Measurements from ENCODE around the gene TMEM140. TPM values are rescaled to one million over a fixed set of nuclear protein-coding genes. Genes with fewer than 3 reads are reported as not detected.

The TMEM140 gene
- polyA plus RNA-seq, 3 donors, result 23.8 to 27.2 (median 26.4) TPM

DNA sequence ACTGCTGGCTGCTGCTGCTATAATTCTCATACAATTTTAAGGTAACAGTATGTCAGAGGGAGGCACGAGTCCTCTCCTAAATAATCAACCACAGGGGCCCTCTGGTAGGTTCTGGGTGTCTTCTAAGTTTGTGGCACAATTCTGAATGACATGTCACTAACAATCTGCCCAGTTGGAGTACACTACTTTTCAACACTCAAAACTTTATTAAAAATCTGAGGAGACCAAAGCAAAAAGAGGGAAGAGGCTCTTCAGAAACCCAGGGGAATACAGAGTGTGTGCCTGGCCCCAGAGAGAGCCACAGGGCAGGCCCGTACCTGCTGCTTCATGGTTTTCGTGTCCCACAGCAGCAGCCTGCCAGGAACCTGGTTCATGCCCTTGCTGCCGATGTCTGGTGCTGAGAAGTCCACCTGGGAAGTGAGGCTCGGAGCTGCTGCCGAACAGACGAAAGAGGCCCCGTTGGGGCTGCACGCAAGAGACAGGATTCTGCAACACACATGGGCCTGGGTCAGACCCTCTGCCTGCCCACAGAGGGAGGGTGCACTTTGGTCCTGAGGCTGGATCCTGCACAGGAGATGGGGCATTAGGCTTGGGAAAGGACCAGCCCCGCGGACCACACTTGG is 45.2 kb downstream of the TMEM140 start:
- DNase-seq (ENCODE audit: low read depth in 3 of 3, low spot score in 2 of 3), result no peak

DNA sequence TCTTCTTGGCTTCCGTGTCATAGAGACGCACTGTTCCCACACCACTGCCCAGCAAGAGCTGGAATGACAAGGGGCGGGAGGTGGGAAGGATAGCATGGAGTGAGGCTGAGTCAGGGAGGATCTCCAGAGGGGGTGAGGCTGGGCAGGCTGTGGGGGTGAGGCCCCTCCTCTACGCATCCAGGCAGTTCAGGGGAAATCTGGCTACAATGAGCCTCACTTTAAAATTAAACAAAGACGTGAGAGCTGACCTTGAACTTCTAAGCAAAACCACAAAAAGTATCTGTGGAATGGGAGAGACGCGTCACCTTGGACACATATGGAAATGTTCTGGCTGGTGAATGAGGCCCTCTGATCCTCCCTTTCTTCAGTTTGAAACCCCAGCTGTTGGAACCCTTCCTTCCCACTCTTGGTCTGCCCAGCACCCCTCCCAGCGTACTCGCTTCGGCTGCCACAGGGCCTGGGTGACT is 45.8 kb downstream of the TMEM140 start:
- DNase-seq (ENCODE audit: low read depth in 3 of 3, low spot score in 2 of 3), result no peak

DNA sequence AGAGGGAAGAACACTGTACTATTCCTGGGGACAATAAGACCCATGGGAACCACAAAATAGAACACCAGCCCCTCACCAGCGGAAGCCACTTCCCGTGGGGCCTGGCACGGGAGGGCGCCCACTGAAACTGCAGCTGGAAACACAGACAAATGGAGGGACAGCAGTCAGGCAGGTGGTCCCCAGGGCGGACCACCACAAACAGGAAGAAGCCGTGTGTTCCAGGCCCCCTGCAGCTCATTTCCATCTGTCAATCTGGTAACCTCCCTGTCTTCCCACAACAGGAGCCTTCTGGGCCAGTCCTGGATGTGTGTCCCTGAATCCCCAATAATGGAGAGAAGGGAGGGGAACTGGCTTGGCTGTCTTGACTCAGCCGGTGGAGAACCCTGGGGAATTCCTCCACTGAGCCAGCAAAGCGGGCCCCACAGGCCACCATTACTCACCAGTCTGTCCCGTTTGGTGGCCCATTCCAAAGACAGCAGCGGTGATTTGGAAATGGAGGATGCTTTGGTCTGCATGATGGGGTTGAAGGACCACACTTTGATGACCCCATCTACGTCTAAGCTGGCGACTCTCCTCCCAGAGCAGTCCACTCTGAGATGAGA is 46.7 kb downstream of the TMEM140 start:
- DNase-seq (ENCODE audit: low read depth in 3 of 3, low spot score in 2 of 3), result no peak

DNA sequence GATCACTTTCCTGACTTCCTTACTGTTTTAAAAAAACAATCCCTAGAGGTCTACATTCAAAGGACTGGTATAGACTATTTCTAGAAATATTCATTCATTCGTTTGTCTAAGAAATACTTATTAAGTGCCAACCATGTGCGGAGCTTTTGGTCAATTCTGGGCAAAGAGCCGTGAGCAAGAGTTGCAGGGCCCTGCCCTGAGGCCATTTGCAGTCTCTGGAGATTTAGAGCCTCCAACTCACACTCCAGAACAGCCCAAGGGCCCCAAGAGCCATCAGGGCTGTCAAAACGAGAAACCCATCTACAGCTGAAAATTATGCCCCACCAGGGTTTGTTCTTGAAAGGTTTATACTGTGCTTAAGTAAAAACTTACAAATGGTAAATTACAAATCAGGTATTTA is 47.3 kb downstream of the TMEM140 start:
- DNase-seq (ENCODE audit: low read depth in 3 of 3, low spot score in 2 of 3), result no peak

DNA sequence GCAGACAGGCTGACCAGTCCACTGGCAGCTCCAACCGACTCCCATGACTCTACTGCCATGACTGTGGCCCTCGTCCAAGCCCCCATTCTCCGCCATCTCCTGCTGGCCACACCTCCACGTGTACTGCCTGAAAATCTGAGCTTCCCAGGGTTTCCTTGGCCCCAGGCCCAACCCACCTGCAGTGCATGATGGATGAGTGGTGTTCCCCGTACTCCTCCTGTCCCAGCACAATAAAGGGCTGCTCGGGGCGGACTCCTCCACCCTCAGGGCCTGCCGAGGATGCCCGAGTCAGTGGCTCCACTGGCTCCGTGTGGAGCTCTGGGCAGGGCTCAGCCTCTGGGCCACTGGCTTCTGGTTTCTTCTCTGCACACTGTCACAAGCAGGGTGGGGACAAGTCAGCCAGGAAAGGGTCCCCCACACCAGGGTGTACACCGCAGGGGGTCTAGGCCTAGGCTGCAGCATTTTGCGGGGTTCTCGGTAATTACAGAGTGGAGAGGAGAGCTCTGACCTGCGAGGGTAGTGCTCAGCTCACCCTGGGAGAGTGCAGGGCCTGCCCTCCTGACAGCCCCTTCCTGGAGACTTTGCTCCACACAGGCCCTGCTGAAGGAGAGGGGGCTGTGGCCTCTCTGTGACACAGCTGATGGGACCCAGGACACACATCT is 48.2 kb downstream of the TMEM140 start:
- no peak for DNase-seq (ENCODE audit: low read depth in 3 of 3, low spot score in 2 of 3)

DNA sequence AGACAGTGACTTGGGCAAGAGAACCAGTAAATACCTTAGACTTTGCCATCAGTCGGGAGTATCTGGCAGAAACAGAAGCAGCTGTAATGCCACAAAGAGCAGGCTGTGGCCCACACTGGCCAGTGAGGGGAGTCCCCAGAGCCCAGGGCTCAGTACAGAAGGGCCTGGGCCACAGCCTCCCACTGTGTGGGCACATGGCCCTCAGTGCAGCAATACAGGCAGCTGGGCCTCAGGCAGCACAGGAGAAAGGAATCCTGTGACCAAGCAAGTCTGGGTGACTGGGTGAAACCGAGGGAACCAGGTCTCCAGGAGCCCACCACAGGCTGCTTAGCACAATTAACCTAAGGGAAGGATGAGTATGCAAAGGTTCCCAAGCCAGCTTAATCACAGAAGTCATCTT is 49.5 kb downstream of the TMEM140 start:
- no peak for DNase-seq (ENCODE audit: low read depth in 3 of 3, low spot score in 2 of 3)

DNA sequence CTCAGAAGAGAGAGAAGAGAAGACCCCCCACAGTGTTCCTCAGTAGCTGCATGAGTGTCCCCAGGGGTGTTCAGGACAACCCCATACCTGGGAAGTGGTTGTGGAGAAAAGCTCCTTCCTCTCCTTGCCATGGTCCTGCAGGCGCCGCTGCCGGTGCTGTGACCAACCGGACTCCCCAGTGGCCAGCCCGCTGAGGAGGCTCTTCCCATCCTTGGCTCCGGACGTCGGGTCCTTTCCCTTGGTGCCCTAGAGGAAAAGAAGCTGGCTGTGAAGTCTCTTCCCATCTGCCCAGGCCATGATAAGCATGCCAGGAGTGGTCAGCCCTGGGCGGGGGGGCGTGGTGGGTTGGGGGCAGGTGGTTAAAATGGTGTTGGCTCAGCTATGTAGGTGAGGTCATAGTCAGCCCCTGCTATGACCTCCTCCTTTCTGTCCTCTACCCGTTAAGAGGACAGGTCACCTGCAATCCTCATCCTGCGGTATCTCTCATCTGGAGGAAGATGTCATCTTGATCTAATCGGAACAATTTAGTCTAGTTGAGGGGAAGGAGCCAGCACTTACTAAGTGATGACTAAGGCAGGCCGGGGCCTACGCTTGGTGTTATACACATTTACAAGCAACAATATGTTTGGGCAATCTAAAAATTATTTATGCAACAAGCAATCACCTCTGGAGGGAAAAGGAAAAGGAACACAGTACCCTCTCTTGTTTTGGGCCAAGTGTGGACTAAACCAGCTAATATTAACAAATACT is 50.2 kb downstream of the TMEM140 start:
- DNase-seq (ENCODE audit: low read depth in 3 of 3, low spot score in 2 of 3), result no peak

DNA sequence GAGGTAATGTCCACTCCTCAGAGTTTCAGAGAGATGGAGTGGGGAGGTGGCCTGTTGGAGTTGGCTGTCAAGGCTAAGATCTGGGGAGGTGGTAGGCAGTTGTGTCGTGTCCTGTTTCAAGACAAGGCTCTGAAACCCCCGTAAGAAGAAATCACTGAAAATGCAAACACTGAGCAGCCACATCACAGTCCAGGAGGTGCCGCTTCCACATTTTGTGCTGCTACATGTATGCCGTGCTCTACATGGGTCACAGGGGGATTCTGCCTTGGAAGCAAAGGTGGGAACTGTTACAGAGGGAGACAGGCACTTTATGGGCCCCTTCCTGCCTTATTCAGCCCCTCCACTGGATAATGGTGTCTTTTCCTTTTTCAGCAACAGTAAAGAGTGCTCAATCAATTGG is 51.6 kb downstream of the TMEM140 start:
- no peak for DNase-seq (ENCODE audit: low read depth in 3 of 3, low spot score in 2 of 3)

DNA sequence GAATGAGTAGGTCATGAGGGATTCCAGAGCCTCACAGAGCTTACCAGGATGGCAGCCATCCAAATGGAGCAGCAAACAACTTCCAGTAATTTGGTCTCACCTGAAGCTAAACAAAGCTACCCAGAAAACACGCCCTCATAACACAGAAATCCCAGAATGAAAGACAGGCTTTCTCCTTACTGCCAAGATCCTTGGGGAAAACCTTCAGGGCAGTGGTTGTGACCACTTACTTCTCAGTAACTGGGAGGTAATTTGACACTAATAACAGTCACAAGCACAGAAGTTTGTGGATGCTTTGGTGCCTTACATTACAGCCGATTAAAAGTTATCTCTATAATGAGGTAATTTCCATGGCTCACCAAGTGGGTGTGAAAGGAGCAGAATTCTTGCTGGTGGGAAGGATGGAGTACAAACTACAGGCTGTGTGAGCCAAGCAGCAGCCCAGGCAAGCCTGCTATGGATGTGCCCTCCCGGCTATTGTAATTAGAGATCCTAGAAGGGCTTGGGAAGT is 53.0 kb downstream of the TMEM140 start:
- no peak for DNase-seq (ENCODE audit: low read depth in 3 of 3, low spot score in 2 of 3)

DNA sequence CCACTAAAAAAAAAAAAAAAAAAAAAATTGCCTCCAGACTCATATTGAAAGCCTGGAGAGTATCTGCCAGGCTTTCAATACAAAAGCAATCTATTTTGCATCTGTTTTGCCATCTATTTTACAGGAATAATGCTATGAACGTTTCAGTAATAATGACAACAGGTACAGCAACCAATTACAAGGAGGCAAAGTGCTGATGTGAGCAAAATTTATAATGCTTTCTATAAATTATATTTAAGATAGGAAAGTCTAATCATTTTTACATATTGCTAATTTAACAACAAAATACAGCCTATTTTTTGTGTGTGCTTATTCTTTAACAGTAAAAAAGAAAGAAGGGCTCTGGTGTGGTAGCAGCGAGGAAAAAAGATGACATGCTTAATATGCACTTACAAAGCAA is 53.5 kb downstream of the TMEM140 start:
- DNase-seq (ENCODE audit: low read depth in 3 of 3, low spot score in 2 of 3), result no peak

DNA sequence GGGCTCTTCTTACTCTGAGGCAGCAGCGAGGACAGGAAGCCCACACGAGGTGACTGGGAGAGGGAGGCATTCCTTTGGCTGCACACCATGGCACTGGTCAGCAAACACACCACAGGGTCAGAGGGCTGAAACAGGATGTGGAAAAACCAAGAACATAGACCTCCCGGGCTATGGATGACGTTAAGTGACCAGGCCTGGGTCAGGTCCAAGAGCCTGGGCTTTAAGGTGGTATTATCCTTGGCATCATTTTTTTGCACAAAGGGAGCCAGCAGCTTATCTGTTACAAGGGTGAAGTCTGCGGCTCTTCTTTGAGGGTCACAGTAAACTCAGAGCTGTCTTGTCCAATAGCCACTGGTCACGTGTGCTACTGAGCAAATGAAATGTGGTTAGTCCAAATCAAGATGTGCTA is 56.5 kb downstream of the TMEM140 start:
- no peak for DNase-seq (ENCODE audit: low read depth in 3 of 3, low spot score in 2 of 3)

DNA sequence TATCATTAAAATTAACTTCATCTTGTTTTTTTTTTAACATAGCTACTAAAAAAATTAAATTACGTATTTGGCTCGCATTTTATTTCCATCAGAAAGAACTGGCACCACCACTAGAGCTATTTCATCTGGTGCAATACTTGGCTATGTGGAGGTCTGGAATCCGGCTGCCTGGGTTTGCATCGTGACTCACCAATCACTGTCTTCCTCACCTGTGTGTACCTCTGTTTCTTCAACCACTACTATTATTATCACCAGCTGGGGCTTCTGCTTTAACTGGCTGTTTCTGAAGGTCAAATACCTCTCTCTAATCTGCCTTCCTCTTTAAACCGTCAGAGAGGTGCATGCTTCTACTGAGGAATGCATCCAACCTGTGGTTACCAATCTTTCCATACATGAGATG is 57.0 kb downstream of the TMEM140 start:
- no peak for DNase-seq (ENCODE audit: low read depth in 3 of 3, low spot score in 2 of 3)

DNA sequence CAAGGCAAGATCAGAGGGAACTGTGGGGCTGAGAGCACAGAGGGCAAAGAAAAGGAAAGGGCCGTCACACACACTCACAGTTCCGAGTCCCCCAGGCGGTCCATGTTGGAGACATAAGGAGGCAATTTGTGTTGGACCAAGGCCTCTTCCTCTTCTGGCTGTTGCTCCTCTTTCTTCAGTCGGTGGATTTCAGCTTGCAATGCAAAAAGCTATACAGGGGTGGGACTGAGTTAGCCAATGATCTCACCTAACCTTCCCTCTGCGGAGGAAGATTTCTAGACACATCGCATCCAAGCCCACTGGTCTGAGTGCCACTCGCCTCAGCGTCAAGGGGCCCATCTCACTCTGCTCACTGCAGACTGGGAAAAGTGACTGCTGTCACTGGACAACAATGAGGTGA is 58.0 kb downstream of the TMEM140 start:
- DNase-seq (ENCODE audit: low read depth in 3 of 3, low spot score in 2 of 3), result no peak

DNA sequence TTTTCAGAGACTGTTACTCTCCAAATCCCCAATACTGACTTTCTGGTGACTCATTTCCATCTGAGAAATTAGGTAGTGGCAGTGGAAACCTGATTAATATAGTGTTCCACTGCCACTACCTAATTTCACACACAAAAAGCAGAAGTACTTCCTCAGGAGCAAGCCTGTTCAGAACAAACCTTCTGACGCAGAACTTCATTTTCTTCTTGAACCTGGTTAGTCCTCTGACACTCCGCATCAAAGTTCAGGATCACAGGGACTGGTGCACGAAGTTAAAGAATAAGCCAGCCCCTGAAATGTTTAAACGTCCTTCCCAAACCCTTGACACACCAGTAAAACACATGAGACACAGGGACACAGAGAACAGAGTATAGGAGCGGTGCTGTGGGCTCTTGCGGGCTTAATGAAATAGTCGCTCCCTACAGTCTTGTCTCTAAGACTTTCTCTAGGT is 59.1 kb downstream of the TMEM140 start:
- DNase-seq (ENCODE audit: low read depth in 3 of 3, low spot score in 2 of 3), result no peak

DNA sequence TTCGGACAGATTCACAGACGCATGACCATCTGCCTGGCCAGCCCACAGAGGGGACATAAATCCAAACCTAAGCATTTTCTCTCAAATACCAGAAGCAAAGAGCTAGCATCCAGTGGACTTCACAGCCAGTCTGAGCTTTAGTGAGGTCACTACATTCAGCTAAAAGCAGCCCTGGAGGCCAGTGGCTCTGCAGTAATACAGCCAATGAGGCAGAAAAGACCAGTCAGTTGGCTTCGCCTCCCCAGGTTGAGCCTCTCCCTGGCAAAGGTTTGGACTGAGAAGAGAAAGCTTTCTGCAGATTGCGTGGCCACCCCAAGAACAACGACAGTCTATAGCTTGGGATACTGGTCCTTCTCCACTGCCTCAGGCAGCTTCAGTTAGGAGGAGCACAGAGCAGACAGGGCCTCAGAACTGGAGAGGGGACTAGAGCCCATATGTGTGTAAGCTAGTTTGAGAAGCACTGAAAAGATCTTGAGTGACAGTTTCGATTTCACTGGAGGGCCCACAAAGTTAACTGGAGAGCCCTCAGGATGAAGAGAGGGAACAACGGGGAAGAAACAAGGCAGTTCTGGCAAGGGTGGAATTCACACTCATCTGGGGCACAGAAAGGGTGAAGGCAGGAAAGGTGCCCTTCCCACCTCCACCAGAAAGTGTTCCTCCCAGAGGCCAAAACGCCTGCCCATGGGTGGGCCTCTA is 59.7 kb downstream of the TMEM140 start:
- DNase-seq (ENCODE audit: low read depth in 3 of 3, low spot score in 2 of 3), result no peak

DNA sequence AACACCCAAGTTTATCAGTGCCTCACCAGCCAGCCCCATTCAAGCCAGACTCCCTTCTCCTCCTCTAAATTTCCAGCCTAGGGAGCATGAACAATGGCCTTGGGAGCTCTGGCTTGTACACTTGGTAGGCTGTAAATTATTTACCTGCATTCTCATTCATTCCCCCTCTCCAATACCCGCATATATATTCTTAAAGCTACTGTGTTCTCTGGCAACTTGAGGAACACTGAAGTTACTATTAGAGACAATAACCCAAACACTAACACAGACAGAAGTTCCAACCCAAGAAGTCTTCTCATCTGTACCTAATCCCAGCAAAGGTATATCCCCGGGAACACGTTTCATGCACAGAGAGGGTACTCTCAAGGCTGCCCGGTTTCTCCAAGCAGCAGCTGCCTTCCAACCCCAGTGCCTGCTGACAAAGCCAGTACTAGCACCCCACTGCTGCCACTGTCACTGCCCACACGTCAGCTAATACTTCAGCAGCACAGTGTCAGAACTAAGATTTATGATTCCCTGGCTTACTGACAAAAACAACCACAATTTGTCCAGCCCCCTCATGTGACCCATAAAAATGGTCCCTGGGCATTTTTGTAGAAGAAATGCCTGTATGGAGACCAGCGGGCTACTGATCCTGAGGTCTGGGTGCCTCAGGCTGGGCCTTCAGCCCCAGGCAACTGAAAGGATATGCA is 60.4 kb downstream of the TMEM140 start:
- DNase-seq (ENCODE audit: low read depth in 3 of 3, low spot score in 2 of 3), result no peak

DNA sequence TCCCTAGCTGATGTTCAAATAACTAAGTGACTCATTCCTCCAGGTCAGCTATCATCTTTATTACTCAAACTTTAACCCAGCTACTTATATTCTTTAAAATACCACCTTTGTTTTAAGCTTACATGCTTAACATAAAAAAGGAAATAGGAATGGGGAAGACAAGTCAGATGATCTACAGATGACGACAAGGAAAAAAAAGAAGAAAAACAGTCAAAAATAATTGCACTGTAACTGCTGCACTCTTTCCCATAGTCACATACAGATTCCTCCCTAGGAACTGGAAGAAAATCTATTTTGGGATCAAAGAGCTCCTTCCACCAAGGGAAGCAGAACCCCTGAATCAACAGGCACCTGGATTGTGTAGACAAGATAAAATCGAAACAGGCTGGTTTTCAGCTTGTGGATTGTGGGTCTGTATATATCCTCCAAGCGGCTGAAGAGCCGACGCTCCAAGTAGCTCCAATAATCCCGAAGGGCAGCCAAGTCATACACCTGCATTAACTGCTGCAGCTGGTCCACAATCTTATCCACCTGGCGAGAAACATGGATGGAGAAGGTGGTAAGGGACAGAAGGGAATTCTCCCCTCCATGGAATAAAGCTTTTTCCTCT is 61.5 kb downstream of the TMEM140 start:
- DNase-seq (ENCODE audit: low read depth in 3 of 3, low spot score in 2 of 3), result no peak

DNA sequence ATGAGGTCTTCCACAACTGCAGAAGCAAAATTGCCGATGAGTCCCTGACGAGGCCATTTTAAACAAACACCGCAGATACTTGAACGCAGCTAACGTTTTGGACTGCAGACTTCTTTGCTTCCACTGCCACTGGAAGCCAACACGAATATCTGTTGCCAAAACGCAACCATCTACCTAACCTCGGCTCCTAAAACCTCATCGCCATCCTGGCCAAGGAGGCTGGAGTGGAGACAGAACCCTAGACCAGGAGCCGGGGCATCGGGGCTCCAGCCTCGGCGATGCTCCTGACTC is 63.0 kb downstream of the TMEM140 start:
- peak in 1 of 3 donors; percentile 32 for DNase-seq (ENCODE audit: low read depth in 3 of 3, low spot score in 2 of 3)

DNA sequence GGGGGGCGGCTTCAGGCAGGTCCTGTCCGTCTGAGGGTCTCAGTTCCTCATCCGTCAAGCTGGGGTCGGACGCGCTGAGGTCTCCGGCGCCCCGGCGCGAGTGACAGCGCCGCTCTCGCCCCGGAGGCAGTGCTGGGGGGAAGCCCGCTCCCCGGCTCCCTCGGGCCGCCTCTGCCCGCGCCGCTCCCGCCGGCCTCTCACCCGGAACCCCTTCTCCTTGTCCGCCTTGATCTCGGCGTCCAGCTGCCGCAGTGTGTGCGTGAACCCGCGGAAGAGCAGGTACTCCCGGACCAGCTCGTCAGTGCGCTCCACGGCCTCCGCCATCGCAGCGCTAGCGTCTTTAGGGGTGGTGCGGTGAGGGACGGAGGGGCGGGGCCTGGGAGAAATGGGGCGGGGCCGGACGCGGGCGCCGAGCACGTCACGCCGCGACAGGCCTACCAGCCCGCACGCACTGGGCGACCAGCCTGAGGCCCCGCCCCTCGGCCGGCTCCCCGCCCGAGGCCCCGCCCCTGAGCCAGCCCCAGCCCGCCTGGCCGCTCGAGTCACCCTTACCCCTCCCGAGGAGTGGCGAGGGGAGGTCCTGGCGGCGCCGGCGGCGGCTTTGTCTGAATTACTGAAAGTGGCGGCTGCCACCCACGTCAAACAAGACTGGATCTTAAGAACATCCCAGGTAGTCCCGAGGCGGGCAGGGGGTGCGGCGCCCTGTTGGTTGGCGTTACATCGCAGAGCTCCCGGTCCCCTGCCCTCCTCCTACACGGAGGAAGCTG is 63.5 kb downstream of the TMEM140 start, which contains the start of gene WDR91:
WDR91 (minus strand) TSS at position 348 of the 767 bp plus-strand sequence; CDS start at position 324, 24 bp downstream.
- peak; percentile 76 to 87 (median 86) for DNase-seq (ENCODE audit: low read depth in 3 of 3, low spot score in 2 of 3)

Data from right renal cortex interstitium (tissue), 3 donors.